GM19023 (cell line): ENCODE data around the gene NAT10.

ENCODE experiments used
- ATAC-seq: cut with Tn5 transposase; IDR thresholded peaks from one replicate; pipeline ENCODE4 v1.9.1; 2021; ENCODE audit warnings: mild to moderate bottlenecking, moderate library complexity; ENCODE audit not compliant: unreplicated experiment

NAT10 gene

DNA sequence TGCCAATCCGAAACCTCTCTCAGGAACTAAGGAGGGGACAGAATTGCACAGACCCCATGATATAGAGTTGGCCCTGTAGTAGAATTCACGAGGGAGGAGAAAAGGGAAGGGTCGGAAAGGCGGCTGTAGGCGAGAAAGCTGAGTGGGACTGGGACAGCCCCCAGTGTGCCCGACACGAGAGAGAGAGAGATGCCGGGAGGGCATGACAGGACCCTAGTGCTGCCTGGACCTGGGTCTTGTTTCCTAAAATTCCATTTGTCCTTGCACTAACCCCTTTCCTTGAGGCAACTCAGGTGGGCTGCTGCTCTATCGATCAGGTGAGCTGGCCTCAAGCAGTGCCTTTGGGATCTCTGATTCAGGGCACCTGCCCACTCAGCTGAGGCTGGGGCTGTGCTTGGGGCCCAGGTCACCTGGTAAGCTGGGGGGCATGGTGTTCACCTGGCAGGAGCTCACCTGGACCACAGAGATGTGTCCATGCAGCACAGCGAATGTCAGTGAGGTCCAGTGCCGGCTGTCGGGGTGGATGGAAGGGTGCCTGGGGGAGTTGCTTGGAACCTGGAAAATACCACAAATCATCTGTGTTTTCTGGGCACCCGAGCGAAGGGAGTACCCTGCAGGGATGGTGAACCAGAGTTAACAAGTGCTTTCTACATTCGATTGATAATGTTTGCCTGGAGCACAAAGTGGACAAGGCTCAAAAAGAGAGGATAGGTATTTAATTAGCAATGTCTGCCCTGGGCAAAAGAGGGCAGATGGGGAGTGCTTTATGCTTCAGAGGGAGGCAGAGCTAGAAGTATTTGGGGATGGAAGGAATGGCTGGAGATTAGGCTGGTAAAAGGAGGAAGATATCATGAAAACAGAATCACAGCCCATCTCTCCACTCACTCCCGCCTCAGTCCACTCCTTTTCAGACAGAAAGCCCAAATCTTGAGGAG, 61.6 kb downstream of the NAT10 start:
- no peak for ATAC-seq

- no peak for ATAC-seq
Observed at GRCh38 chr11:34167961-34168360, 62.5 kb downstream of the NAT10 start.

DNA sequence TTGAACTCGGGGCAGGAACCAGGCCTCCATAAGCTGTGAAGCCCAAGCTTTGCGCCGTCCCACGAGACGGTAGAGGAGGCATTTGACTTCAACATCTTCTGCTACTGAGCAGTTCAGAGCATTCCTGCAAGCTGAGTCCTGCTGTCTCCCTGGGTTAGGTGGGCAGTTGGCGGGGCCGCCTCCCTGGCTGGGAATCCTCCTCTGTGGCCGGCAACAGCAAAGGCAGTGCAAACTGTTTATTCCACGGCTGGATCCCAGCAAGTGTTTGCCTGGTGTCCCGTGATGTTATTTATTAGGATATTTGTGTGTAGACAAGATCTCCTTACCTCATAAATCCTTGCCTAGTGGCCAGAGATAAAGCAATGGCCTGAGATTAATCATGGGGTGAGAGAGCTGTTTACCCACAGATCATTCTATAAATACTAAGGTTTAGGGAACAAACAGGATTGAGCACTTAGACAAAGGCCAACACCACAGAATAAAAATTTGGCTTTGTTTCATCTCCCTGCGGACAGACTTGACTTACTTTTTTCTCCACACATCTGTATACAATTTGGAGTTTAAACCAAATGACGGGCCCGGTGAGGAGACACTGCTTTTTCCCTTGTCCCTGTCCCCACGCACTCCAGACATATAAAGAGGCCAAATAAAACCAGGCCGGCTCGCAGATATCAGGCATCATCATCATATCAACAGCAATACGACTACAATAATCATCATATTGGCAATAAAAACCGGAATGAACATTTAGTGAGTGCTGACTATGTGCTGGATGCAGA, 63.4 kb downstream of the NAT10 start:
- no peak for ATAC-seq

- no peak for ATAC-seq
Observed at GRCh38 chr11:34169686-34170085, 64.3 kb downstream of the NAT10 start.

DNA sequence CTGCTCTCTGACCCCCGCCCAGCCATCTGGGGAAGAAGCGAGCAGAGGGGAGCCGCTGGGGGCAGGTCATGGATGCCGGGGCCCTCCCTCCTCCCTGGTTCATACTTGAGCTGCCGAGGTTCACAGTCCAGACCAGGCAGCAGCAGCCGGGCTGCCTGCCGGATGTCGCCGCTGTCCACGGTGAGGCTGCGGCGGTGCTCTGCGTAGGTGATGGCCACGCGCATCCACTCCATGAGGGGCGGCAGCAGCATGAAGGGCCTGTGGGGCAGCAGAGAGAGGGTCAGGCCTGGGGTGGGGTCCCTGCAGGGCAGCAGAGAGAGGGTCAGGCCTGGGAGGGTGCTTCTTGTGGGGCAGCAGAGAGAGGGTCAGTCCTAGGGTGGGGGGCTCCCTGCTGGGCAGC, 67.6 kb downstream of the NAT10 start:
- no peak for ATAC-seq

DNA sequence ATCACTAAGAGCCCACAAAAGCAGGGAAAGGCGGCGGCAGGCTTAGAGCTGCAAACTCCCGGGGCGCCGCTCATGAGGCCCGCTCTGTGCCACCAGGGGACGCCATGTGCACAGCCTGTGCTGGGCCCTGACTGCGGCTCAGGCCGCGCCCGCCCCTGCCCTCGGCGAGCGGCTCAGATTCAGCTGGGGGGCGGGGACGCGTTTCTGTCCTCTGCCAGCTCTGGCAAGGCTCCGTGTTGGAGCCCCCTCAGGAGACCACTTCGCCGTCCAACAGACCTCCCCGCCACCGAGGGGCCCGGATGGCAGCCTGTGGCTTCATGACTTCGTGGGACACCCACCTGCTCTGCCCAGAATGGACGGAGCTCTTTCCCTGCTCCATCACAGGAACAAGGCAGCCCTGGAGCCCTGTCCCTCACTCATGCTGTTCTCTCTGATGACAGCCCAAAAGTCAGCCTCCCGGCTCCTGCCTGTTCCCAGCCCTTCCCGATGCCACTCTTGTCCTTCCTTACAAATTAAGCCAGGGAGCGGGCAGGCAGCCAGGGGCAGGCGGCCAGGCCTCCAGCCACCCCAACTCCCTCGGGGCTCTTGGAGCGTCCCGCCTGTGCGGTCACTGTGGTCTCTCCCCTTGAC, 69.1 kb downstream of the NAT10 start:
- ATAC-seq: peak; percentile 87

- no peak for ATAC-seq
Observed at GRCh38 chr11:34175284-34176019, 70.0 kb downstream of the NAT10 start.

DNA sequence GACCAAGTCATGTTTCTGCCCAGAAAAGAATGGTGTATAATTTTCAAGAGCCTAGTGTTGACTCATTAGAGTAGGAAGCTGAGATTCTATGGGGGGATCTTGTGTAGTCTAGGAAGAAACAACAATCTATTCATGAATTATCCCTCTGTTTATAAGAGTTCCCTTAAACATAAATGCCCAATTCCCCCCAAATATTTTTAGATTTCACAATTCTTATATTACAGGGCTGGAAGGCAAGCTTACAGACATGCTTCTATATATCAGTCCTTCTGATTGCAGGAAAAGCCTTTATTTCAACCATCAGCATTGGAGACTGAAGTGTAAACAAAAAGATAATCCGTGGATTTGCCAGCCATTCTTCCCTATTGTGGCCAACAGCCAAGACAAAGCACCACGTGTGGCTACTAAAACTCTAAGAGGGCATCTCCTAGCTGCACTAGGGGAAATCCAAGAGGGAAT, 71.4 kb downstream of the NAT10 start:
- ATAC-seq: no peak

DNA sequence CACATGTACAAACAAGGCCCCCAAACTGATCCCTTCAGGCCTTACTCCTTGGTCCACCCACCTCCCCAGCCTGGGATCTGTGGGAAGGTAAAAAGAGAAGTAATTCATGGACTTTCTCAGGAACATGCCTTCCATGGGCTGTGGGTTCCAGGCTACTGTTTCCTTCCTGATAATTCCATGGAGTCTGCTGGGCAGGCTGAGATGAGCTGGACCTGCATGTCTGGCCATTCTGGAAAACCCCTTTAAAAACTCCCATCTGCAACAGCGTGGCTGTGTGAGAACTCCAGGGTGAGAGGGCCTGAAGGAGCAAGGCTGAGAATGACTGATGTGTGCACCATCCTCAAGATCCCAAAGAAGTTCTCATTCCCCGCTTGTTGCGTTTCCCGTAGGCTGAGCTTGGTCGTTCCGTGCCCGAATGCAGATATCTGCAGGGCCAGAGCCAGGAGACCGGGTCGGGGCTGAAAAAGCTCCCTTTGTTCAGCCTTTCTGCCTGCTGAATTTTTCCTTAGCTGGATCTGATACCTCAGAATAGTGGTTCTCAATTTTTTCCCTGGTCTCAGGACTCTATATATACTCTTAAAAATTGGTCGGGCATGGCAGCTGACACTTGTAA, 72.9 kb downstream of the NAT10 start:
- no peak for ATAC-seq

DNA sequence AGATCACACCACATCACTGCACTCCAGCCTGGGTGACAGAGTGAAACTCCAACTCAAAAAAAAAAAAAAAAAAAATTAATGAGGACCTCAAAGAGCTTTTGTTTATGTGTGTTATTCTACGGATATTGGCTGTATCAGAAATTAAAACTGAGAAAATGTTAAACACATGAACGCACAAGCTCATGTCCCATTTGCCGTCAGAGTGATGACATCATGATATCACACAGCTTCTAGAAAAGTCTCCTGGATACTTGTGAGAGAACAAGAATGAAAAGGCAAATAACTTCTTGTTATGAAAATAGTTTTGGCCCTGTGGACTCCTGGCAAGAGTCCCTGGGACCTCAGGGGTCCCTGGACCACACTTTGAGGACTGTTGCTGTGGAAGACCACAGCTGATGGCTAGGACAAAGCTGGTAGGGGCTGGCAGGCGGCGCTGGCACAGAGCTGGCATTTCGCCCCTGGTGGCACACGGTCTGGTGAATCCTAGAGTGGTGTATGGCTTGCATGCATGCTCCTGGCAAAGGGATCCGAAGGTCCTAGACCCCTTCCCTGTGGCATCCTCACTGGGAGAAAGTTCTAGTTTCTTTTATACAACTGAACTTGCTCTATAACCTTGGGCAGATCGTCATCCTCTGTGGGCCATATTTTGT, 73.7 kb downstream of the NAT10 start:
- no peak for ATAC-seq

GRCh38 chr11:34180040-34180813, 74.8 kb downstream of the NAT10 start:
- peak; percentile 40 for ATAC-seq

GRCh38 chr11:34180814-34181165, 75.4 kb downstream of the NAT10 start:
- peak; percentile 21 for ATAC-seq

- ATAC-seq: no peak
Observed at GRCh38 chr11:34181251-34181650, 75.8 kb downstream of the NAT10 start.

- ATAC-seq: no peak
Observed at GRCh38 chr11:34181856-34182405, 76.5 kb downstream of the NAT10 start.

DNA sequence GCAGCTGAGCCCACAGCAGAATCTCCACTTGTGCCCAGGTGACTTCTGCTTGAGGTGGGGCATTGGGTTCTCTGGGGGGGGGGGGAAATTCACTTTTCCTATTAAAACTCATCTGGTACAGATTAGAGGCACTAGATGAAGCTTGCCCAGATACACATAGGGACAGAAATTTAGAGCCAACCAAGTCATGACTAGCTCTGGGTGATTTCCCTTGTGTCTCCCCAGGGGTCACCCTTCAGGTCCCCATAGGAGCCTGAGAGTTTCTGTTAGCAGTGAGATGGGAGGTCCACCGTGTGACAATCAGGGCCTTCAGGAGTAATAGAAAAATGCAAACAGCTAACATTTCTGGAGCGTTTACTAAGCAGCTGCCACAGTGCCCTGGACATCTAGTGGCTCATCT, 77.0 kb downstream of the NAT10 start:
- ATAC-seq: no peak

DNA sequence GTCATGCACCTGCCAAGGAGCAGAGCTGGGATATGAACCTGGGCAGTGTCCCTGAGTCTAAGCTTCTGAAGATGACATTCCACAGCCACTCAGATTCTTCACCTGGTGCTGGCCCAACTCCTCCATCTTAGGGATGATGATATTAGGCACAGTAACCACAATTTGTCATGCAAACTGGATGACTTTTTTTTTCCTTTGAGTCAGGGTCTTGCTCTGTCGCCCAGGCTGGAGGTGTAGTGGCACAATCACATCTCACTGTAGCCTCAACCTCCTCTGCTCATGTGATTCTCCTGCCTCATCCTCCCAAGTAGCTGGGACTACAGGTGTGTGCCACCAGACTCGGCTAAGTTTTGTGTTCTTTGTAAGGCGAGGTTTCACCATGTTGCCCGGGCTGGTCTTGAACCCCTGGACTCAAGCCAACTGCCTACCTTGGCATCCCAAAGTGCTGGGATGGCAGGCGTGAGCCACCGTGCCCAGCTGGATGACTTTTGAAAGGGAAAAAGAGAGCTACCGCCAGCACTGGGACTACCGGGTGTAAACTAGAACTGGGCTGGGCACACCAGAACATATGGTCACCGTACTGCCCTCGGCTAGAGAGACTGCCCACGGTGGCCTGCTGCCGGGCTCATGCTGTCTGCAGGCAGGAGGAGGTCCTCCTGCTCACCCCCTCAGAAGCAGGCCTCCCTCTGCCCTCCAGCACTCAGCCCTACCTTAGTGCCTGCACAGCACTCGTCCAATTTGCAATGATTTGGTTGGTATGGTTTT, 77.7 kb downstream of the NAT10 start:
- ATAC-seq: no peak

- no peak for ATAC-seq
Observed at GRCh38 chr11:34183848-34184391, 78.5 kb downstream of the NAT10 start.

DNA sequence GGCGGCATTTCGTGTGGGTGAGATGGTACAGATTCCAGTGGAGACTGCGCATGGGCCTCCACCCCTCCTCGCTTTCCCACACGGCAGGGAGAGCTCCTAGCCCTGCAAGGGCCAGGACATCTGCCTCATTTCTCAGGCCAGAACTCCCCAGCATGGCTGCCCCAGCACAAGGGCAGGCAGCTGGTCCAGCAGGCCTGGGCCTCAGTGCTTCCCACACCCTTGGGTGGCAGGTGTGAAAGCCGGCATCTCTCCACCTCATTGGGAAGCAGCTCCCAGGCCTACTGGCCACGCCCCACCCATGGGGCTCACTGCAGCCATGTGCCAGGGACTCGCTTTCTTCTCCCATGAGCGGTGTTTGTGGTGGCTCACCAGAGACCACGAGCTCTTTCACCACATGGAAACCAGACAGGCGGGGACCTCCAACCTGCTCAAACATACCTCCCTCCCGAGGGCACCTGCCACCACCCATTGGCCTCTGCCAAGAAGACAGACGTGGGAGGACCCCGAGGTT, 79.1 kb downstream of the NAT10 start:
- ATAC-seq: no peak
